GM12872 (cell line): ENCODE measurements around the gene WNT2.

Source experiments
- TF ChIP-seq, protein P1 (sequence below): IDR thresholded peaks from 3 replicates; pipeline ENCODE4 v1.5.1; 2011; ENCODE audit warnings: low read depth, mild to moderate bottlenecking, low read length, moderate library complexity; ENCODE audit not compliant: insufficient read depth

The WNT2 gene

GRCh38 chr7:117322741-117323304 is at the start of gene WNT2:
WNT2 (minus strand) TSS chr7:117323058; CDS start chr7:117322989, 69 bp downstream.
- TF ChIP-seq, protein P1, sequence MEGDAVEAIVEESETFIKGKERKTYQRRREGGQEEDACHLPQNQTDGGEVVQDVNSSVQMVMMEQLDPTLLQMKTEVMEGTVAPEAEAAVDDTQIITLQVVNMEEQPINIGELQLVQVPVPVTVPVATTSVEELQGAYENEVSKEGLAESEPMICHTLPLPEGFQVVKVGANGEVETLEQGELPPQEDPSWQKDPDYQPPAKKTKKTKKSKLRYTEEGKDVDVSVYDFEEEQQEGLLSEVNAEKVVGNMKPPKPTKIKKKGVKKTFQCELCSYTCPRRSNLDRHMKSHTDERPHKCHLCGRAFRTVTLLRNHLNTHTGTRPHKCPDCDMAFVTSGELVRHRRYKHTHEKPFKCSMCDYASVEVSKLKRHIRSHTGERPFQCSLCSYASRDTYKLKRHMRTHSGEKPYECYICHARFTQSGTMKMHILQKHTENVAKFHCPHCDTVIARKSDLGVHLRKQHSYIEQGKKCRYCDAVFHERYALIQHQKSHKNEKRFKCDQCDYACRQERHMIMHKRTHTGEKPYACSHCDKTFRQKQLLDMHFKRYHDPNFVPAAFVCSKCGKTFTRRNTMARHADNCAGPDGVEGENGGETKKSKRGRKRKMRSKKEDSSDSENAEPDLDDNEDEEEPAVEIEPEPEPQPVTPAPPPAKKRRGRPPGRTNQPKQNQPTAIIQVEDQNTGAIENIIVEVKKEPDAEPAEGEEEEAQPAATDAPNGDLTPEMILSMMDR = no peak

GRCh38 chr7:117372073-117372472 is 49.2 kb upstream of the WNT2 start:
- TF ChIP-seq, protein P1 = no peak

DNA sequence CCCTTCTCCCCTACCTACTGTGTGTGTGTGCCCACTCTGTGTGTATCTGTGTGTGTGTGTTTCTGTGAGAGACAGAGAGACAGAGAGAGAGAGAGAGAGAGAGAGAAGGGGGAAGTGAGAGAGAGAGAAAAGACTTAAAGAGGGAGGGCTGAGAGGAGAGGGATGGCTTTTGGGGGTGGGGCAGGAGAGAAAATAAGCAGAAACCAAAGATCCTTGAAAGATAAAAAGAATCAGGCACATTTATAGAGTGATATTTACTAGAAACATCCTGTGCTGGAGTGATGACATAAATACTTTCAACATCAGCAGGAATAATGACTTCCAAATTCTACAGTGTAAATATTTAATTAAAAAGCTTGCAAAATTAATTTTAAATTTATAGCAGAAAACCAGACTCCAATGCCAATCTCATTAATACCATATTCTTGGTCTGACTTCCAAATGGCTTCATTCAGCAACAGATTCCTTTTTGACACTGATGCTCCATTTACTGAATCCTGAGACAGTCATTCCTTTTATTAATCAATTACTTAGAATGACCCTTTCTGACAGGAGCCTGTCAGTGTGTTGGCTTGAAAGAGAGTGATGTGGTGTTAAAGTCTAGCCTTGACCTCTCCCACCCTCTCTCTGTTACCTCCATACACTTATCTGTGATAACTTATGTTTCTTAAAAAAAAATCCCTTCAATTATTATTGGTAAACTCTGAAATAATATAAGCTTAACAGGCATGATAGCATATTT is 41.7 kb upstream of the WNT2 start:
- TF ChIP-seq, protein P1 = no peak

DNA sequence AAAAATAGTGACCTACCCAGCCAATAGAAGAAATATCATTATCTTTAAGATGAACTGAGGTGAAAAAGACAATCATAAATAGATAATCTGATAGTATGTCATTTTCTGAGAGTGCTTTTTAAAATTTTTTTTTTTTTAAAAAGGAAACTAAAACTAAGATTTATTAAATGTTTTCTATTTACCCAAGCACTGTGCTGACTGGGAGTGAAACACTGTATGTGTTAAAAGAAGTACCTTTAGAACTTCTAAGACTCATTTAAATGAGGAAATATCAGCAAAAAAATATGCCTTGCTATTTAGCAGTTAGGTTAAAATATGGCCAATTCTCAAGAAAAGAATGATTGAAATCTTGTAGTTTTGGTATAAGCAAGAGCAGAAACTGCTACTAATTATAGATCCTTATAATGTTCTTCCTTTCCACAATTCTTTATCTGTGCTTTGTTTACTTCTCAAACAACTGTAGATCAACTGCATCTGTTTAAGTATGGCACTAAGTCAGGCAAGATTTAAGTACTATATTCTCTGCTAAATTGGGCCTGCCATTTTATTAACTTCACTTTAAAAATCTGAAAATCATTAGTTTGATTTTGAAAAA is 39.5 kb upstream of the WNT2 start:
- TF ChIP-seq, protein P1 = no peak

GRCh38 chr7:117350027-117350426 is 27.2 kb upstream of the WNT2 start:
- TF ChIP-seq, protein P1 = no peak

GRCh38 chr7:117349570-117349969 is 26.7 kb upstream of the WNT2 start:
- TF ChIP-seq, protein P1 = no peak

DNA sequence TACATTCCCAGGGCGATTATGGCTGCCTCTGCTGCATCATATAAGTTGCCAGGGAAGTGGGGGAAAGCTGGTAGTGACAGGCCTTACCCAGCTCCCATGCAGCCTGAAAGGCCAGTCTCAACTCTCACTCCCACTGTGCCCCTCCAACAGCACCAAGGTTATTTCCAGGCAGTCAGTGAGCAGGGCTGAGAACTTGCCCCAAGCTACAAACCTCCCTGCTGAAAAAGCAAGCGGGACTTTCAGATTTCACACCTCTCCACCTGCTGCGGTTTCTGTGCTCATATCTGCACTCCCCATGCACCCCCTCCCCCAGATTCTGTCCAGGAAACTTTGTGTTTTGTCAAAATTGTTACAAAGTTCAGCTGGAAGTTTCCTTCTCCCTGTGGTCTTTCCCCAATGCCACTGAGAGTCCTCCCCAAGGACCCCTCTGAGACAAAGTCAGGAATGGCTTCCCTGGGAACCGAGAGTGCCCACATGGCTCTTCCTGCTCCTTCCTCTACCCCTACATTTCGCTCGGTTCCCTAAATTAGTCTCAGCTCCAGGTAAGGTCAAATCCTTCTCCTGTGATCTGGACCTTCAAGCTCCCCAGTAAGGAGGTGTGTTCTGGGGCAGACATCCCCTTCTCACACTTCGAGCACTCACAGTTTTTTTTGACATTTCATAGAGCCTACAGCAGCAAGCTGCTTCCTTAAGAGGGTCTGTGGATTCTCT is 25.3 kb upstream of the WNT2 start:
- TF ChIP-seq, protein P1 = no peak
